Fibroblast of lung (primary cell): ENCODE results near the gene MRPS18A. TPM values are rescaled to one million over a fixed set of nuclear protein-coding genes. Genes with fewer than 3 reads are reported as not detected.

Experiments used
- DNase-seq, 2 donors: peaks; one replicate each; pipeline versions ENCODE4 v3.0.0 to v3.0.0-alpha.2; 2010; ENCODE audit warnings: low read depth in 2 of 2
- H2AFZ ChIP-seq: 2 replicates; pipeline ENCODE4 v1.5.1; 2012; ENCODE audit warnings: low read length, control low read depth, inconsistent platforms
- H3K27ac ChIP-seq: 2 replicates; pipeline ENCODE4 v1.5.1; 2011; ENCODE audit warnings: low read length, control low read depth; ENCODE audit not compliant: insufficient read depth
- H3K27me3 ChIP-seq: 2 replicates; pipeline ENCODE4 v1.5.1; 2011; ENCODE audit warnings: mild to moderate bottlenecking, low read length; ENCODE audit not compliant: control insufficient read depth, insufficient read depth
- H3K36me3 ChIP-seq: 2 replicates; pipeline ENCODE4 v1.5.1; 2011; ENCODE audit warnings: low read length; ENCODE audit not compliant: control insufficient read depth, insufficient read depth
- H3K4me1 ChIP-seq: 2 replicates; pipeline ENCODE4 v1.5.1; 2011; ENCODE audit warnings: low read length; ENCODE audit not compliant: control insufficient read depth, insufficient read depth; ENCODE audit errors: extremely low read depth
- H3K4me2 ChIP-seq: 2 replicates; pipeline ENCODE4 v1.5.1; 2011; ENCODE audit warnings: low read length, control low read depth; ENCODE audit not compliant: insufficient read depth; ENCODE audit errors: extremely low read depth
- H3K4me3 ChIP-seq, 4 experiments: fragments of 200-600 bp in 1 of 4; sonication (generic) in 1 of 4; replicated peaks in 1 of 4; 2 replicates each; pipeline ENCODE4 v1.5.1; 2011 to 2016; ENCODE audit warnings: low read length in 4 of 4, low read depth in 3 of 4, mild to moderate bottlenecking in 3 of 4, control low read depth in 2 of 4, inconsistent platforms in 1 of 4, mixed read lengths in 1 of 4; ENCODE audit not compliant: insufficient read depth in 1 of 4; ENCODE audit errors: control extremely low read depth in 1 of 4
- H3K79me2 ChIP-seq: 2 replicates; pipeline ENCODE4 v1.5.1; 2012; ENCODE audit warnings: mild to moderate bottlenecking, low read length, inconsistent platforms; ENCODE audit not compliant: control insufficient read depth, insufficient read depth
- H3K9ac ChIP-seq: 2 replicates; pipeline ENCODE4 v1.5.1; 2011; ENCODE audit warnings: mild to moderate bottlenecking, low read length, control low read depth; ENCODE audit not compliant: insufficient read depth
- H3K9me3 ChIP-seq: 2 replicates; pipeline ENCODE4 v1.5.1; 2012; ENCODE audit warnings: low read depth, low read length; ENCODE audit not compliant: control insufficient read depth, insufficient read depth
- H4K20me1 ChIP-seq: 2 replicates; pipeline ENCODE4 v1.5.1; 2011; ENCODE audit warnings: low read length; ENCODE audit not compliant: control insufficient read depth, insufficient read depth; ENCODE audit errors: extremely low read depth
- CTCF ChIP-seq, 2 donors: IDR thresholded peaks in 1 of 2; conservative IDR thresholded peaks in 1 of 2; 1 replicate in 1 of 2; 2 replicates in 1 of 2; pipeline ENCODE4 v1.5.1; 2011 to 2012; ENCODE audit warnings: low read length in 2 of 2, control low read depth in 1 of 2, inconsistent platforms in 1 of 2, low read depth in 1 of 2, mild to moderate bottlenecking in 1 of 2
- EZH2 ChIP-seq: IDR thresholded peaks from 2 replicates; pipeline ENCODE4 v1.5.1; 2012; ENCODE audit warnings: low read length, control low read depth, mild to moderate bottlenecking; ENCODE audit errors: missing control alignments
- polyA plus RNA-seq, 2 donors: library from polyadenylated mRNA; depleted of rRNA in 1 of 2; stranded (reverse) in 1 of 2; unstranded in 1 of 2; fragments of >200 nt; gene quantifications; 2 replicates each; pipeline ENCODE4 v1.2.1, GENCODE V29; 2011 to 2012; ENCODE audit warnings: missing spikeins in 1 of 2
- total RNA-seq: library from RNA; depleted of rRNA; stranded (reverse); fragments of >200 nt; gene quantifications from 2 replicates; pipeline ENCODE4 v1.2.1, GENCODE V29; 2014

Gene MRPS18A
- total and polyA plus RNA-seq, 2 donors (not counting 1 experiment from before 2014, with no cell fraction given) = 31.8 to 42.1 TPM

GRCh38 chr6:43715056-43715788 is 27.6 kb upstream of the MRPS18A start:
- DNase-seq = no peak
- H3K9me3 ChIP-seq = no peaks in the 10 kb centered on the region
- H3K36me3 ChIP-seq = no peaks in the 10 kb centered on the region
- H3K9ac ChIP-seq = no peak overlapping the region
- TF ChIP-seq EZH2 (no peak), CTCF (conservative IDR thresholded peaks at IDR 0.05 in 1 of 2, IDR thresholded peaks at IDR 0.05 in 1 of 2; ENCODE audit: low read depth in 1 of 2, low read length in 2 of 2) (no peak)
- no peak overlapping the region for H3K27ac ChIP-seq
- no peak overlapping the region for H3K4me3 ChIP-seq
- peaks cover 2% of the 10 kb centered on the region for H3K4me1 ChIP-seq
- no peaks in the 10 kb centered on the region for H3K79me2 ChIP-seq
- no peak overlapping the region for H3K4me2 ChIP-seq
- no peak overlapping the region for H2AFZ ChIP-seq
- peaks cover under 1% of the 10 kb centered on the region for H3K27me3 ChIP-seq
- no peaks in the 10 kb centered on the region for H4K20me1 ChIP-seq

GRCh38 chr6:43714311-43715055 is 26.9 kb upstream of the MRPS18A start:
- Histone ChIP-seq H3K9me3 (no peaks in the 10 kb centered on the region), H3K4me1 (peaks cover 4% of the 10 kb centered on the region), H4K20me1 (no peaks in the 10 kb centered on the region), H3K9ac (no peak overlapping the region), H3K27ac (no peak overlapping the region), H2AFZ (no peak overlapping the region), H3K36me3 (no peaks in the 10 kb centered on the region), H3K79me2 (no peaks in the 10 kb centered on the region), H3K4me2 (no peak overlapping the region), H3K4me3 (no peak overlapping the region), H3K27me3 (no peaks in the 10 kb centered on the region)
- TF ChIP-seq EZH2 (no peak), CTCF (conservative IDR thresholded peaks at IDR 0.05 in 1 of 2, IDR thresholded peaks at IDR 0.05 in 1 of 2; ENCODE audit: low read depth in 1 of 2, low read length in 2 of 2) (no peak)
- DNase-seq = peak; percentile 54 to 85

GRCh38 chr6:43713643-43714310 is 26.2 kb upstream of the MRPS18A start:
- DNase-seq = no peak

More at GRCh38 chr6:43713643-43714310, 26.2 kb upstream of the MRPS18A start:
- H3K9ac ChIP-seq = no peak overlapping the region
- H2AFZ ChIP-seq = no peak overlapping the region
- TF ChIP-seq CTCF (conservative IDR thresholded peaks at IDR 0.05 in 1 of 2, IDR thresholded peaks at IDR 0.05 in 1 of 2; ENCODE audit: low read depth in 1 of 2, low read length in 2 of 2) = no peak
- TF ChIP-seq EZH2 = no peak
- H4K20me1 ChIP-seq = no peaks in the 10 kb centered on the region
- H3K27ac ChIP-seq = no peak overlapping the region
- H3K79me2 ChIP-seq = no peaks in the 10 kb centered on the region
- H3K36me3 ChIP-seq = no peaks in the 10 kb centered on the region
- no peaks in the 10 kb centered on the region for H3K9me3 ChIP-seq
- H3K27me3 ChIP-seq = no peaks in the 10 kb centered on the region
- H3K4me2 ChIP-seq = no peak overlapping the region
- peaks cover 9% of the 10 kb centered on the region for H3K4me1 ChIP-seq
- H3K4me3 ChIP-seq = no peak overlapping the region
